ENCODE data around the gene DIAPH3.
A peak's percentile ranks its signal among the peaks of the same experiment; 100 is the strongest.

DIAPH3 gene

DNA sequence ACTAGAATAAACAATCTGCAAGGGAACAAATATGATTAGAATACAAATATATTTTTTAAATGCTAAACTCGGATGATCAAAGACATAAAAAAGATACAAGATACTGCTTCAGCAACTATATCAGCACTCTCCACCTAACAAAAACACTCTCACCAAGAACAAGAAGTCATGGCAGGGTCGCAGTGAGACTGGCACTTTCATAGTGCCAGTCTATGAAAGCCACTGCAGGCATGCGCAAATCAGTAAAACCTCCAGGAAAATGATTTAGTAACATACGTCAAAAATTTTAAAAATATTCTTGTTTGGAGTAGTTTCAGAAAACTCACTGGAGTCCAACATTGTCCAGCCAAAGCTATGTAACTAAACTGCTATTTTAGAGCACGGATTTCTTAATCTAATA is 295.9 kb downstream of the DIAPH3 start:
- DNase-seq (ENCODE audit: low read depth): no peak

DNA sequence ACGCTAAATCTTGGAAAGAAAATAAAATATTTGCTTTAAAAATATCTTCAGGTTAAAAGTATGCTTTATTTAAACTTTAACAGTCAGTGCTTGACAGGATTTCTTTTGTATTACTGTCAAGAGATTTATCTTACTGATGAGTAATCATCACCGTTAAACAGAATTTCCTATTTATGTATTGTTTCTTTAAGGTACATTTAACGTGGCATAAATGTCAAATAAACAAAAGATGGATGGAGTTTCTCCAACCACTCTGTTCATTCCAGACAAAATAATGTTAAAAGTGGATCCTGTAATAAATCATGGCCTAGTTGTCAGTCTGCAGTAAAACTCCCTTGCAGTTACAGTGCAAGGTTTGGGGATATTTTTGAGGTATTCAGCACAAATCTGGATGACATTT is 298.3 kb downstream of the DIAPH3 start:
- DNase-seq (ENCODE audit: low read depth): no peak

DNA sequence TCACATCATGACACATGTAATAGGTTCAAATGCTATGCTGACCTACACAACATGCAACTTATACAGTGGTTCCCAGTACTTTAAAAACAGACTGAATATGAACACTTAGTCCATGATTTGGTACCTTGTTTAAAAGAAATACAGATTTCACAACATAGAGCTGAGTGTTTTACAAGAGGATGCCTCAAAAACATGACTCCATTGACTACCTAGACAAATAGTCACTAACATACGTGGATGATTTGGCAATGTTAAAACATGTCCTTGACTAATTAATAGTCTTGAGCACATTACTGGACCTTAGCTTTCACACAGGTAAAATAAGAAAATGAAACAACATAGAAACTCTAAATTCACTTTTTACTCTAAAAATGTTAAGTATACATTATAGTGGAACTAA is 300.1 kb downstream of the DIAPH3 start:
- no peak for DNase-seq (ENCODE audit: low read depth)

DNA sequence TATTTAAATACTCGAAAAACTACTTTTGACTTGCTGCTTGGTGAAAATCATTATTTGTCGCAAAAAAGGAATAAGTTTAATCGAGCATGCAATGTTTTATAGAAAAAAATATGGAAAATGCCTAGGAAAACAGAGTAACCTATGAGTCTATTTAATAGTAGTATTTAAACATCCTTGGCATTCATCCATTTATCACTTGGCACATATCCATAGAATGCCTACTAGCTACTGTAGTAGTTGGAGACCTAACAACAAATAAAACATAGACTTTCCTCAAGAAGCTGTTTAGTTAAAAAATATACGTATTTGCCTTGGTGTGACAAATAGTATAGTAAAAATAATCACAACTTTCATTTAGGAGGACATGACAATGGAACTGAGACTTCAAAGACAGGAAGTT is 302.1 kb downstream of the DIAPH3 start:
- DNase-seq (ENCODE audit: low read depth): no peak

DNA sequence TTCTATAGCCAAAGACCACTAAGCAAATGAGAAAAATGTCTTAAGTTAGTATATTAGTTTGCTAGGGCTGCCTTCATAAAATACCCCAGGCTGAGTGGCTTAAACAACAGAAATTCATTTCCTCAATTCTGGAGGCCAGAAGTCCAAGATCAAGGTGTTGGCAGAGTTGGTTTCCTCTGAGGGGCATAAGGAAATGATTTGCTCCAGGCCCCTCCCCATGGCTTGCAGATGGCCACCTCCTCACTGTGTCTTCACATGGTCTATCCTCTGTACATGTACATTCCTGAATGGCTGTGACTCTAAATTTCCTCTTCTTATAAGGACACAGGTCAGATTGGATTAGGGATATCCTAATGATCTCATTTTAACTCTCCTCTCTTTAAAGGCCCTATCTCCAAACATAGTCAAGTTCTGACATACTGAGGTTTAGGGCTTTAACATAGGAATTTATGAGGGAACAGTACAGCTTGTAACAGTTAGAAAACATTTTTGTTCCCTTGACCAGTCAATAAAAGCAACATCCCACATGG is 307.4 kb downstream of the DIAPH3 start:
- no peak for DNase-seq (ENCODE audit: low read depth)

DNA sequence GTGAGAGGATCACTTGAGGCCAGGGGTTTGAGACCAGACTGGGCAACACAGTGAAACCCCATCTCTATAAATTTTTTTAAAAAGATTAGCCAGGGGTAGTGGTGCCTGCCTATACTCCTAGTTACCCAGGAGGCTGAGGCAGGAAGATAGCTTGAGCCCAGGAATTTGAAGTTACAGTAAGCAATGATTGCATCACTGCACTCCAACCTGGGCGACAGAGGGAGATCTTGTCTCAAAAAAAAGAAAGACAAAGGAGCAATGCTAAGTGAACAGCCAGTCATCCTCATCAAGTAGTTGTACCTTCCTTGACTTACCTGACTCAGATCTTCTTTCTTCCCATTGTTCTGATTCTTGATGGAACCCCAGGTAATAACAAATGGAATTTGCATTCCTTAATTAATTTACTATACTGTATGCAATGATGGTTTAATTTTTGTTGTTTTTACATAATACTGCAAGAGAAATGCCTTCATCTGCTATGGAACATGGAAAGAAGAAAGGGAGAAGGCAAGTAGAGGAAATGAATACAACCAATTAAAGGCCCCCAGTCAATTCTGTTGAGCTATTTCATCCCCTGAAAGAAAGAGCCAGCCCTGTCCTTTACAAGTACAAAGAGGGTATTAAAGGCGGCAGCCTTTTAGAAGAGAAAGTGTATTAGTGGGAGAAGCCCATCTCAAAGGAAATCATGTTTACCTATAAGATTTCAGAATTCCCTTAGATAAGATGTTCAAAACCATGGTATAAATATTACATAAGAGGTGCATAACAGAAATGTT is 316.7 kb downstream of the DIAPH3 start:
- no peak for DNase-seq (ENCODE audit: low read depth)

DNA sequence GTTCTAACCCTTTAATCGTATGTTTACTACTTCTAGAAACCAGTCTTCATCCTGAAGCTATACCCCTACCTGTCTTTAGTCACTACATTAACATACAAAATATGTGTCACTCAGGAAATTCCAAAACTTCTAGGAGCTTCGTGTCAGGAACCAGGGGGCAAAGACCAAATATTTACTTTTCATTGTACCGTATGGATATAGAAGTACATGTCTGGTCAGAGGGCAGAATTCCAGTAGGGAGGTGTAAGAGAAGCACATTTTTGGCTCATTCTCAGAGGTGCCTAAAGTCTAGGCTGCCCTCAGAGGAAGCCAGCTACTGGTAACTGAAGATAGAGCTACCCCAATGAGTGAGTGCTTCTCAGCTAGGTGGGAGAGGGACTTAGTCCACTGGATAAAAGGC is 320.7 kb downstream of the DIAPH3 start:
- DNase-seq (ENCODE audit: low read depth): no peak

DNA sequence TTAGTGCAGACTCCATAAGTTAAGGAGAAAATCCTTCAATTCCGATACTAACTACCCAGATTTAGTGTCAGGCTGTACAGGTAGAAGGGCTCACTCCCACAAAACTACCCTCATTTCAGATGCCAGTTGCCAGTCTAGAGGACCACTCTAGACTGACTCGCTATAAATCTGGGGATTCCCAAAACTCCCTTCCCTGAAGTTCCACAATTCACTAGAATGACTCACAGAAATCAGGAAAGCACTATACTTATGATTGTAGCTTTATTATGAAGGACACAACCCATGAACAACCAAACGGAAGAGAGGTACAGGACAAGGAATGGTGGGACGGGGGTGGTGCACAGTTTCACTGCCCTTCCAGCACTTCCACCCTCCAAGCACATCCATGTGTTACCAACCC is 321.2 kb downstream of the DIAPH3 start:
- DNase-seq (ENCODE audit: low read depth): no peak

DNA sequence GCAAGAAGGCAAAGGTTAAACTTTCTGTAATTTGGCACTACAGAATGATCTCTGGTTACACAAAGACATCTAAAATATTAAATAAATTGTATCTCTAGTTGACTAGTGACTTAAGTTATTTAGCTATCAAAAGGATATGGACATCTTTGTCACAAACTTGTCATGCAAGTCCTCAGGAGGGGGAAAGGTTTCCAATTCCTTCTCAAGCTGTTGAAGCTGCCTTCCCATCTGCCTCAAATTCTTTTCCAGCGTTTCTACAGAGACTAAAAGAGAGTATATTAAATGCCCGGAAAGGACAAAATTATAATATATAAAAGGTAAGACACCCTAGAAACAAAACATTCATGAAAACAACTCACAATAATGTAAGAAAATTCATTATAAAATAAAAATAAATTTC is 324.5 kb downstream of the DIAPH3 start:
- DNase-seq (ENCODE audit: low read depth): no peak

DNA sequence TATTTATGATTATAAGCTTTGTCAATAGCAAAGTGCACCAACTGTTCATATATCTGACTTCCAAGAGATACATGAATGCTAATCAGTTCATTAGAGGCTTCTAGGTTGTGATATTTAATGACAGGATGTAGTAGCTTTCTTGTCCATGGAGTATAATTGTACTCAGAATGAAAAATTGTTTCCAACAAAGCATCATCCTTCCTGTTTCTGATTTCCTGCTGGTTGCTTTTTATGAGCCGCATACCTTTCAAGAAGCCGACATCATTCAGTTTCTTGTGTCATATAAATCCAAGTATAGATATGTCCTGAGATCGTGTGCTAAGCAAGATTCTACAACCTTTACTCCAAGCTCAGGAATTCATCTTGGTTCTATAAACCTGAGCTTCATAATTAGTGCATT is 326.6 kb downstream of the DIAPH3 start:
- no peak for DNase-seq (ENCODE audit: low read depth)

DNA sequence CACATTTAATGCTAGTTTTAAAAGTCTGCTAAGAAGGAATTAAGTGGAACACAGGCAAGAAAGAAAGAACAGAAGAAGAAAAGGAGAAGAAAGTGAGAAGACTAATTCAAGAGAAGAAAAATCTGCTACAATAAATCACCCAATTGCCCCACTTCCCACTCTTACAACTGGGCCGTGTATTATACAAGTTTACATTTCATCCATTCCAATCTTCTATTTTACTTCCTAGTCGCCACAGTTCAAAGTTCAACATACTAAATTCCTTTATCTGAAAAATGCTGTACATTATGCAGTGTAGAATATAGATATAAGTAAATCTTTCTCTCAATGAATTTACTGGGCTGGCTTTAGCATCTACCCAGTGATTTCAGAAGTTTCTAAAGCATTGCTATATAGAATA is 328.2 kb downstream of the DIAPH3 start:
- no peak for DNase-seq (ENCODE audit: low read depth)

DNA sequence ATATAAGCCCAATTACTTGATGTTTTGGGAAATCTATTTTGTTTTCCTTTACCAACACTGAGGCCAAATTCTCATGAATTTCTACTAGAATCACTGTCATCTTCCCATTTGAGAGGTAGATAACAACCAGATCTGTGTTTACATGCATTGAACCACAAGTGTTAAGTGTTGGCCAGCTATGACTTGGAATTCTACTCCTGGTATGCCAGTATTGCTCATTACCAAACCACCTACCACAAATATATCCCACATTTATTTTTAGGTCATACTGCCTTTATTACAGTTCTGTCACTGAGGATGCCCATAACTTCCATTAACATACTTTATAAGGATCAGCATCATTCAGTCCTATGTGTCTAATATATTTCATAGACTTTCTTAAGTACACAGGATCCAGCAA is 328.9 kb downstream of the DIAPH3 start:
- DNase-seq (ENCODE audit: low read depth): peak; percentile 34

DNA sequence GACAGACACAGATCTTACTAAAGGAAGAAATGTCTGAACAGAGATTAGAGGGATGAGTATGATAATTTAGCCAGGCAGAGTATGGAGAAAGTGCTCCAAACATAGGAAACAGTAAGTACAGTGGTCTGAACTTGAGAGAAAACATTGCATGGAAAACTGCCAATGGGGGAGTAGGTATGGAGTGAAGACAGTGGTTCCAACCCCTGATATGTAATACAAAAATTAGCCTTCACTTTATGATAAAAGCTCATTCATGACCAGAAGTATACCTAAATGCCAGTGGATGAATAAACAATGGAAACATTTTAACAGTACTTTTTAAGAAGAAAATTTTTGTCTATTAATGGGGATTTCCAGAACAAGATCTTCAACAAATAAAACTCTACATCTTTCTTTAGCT is 334.0 kb downstream of the DIAPH3 start:
- no peak for DNase-seq (ENCODE audit: low read depth)

DNA sequence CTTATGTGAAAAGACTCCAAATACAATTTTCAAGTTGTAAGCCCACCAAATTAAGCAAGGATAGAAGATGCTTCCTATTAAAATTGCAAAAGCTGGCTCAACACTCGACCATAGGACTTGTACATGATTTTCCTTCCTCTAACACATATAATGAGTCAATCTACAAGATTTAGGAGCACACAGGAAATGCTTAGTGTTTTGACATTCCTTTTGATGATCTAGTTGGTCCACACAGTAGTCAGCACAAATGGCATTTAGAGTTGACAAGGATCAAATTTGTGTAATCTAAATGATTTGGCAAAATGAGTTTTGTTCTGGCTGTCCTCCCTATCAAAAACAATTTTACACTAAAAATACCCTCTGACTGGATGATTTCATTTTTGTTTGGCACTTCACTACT is 340.2 kb downstream of the DIAPH3 start:
- peak; percentile 30 for DNase-seq (ENCODE audit: low read depth)

DNA sequence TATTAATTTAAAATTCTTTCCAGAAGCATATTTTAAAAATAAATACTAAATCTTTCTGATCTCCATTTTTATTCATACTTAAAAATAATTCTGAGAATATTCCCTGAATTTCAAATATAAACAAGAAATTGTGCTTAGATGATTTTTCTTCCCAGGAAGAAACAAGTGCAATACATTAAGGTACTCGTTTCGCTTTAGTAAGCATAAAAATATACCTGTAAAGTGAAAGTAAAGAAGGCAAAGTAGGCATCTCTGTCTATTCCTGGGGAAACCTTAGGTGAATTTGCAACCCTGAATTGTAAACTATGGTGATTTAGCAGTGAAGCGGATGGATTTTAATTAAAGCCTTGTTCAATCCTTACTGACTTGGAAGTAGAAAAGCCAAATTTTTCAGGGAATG is 354.2 kb downstream of the DIAPH3 start:
- no peak for DNase-seq (ENCODE audit: low read depth)

DNA sequence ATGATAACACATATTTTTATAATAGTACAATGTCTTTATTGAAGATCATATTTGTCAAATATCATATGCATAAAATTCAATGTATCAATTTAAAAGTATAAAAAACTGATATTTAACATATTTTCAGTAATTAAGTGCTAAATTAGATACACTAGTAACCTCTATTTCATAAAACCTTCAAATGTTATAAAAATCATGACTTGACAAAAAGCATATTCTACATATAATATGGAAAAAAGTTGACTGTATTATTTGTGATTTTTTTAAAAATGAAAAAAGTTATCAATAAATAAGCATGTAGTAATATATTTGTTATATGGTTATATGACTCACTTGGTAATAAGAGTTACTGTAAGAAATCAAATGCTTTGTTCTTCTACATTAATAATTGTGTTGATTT is 356.9 kb downstream of the DIAPH3 start:
- DNase-seq (ENCODE audit: low read depth): no peak

DNA sequence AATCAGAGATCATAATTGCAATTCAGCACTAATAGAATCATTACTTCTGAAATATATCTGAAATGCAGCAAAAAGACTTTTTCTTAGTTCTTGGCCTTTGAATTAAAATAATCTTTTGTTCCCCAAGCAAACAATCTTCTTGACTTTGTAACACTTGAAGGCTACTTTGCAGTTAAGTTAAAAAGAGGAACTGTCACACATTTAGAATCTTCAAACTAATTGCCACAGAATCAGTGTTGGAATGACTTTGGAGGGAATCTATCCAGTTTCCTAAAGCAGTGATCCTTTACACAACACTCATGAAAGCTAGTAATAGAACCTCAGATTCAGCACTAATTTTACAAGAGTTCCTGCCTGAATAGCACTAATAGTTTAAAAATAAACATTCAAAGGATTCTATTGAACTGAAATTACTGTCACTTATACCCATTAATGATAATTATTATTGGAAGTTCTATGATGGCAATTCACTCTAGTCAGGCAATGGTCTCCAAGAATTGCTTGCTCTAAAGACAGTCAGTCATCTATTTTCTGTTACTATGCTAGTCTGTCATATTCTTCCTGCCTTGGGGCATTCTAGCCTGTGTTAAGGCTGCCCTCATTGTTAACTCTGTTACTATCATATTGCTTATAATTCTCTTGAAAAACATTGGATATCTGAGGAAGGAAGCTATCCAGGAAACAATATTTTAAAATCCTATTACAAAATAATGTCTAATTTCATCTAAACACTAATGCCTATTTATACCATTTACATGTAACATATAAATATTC is 362.4 kb downstream of the DIAPH3 start:
- no peak for DNase-seq (ENCODE audit: low read depth)

DNA sequence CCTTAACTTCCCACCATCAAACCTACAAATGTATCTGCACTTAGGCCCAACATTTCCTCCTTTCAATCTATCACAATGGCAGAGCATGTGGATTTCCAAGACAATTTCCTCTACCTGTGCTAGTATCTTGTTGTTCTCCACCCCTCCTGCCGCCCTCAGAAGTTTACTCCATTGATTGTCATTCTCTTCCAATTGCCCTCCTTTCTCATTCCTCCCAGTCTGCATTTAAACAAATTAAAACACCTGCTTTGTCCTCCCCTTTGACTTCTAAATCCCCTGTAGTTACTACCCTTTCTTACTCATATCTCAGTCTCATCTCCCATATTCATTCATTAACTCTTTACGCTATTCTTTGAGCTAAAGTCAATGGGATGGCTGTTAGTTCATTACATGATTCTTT is 370.6 kb downstream of the DIAPH3 start:
- DNase-seq (ENCODE audit: low read depth): no peak

DNA sequence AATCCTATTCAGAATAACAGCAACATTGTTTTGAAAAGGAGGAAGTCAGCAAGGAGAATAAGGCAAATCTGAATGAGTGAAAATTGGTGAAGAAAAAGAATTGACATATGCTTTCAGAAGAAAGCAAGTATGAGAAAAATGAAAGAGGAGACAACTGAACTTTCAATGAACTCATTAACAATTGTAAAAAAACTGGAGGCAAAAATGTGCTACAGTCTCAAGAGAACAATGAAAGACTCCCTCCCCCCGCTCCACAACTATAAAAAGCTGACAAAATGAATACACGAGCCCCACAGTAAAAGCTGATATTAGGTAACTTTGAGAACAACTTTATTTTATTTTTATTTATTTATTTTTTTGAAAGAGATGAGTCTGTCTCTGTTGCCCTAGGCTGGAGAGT is 373.1 kb downstream of the DIAPH3 start:
- DNase-seq (ENCODE audit: low read depth): no peak

DNA sequence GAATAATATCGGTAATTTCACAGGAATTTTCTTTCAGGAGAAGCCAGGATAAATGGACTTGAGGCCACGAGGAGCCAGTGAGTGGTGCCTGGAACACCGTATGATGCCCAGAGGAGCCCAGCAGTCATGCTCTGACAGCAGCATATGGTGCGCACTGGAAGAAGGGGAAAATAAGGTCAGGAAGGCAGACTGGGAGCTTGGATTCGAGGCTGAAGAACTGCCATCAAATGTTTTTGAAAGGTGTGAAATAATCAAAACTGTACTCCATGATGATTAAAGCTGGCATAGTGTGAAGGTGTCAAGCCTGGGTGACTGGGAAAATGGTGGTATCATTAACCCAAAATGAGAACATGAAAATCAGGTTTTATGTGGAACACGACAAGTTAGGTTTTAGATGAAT is 374.2 kb downstream of the DIAPH3 start:
- DNase-seq (ENCODE audit: low read depth): no peak

DNA sequence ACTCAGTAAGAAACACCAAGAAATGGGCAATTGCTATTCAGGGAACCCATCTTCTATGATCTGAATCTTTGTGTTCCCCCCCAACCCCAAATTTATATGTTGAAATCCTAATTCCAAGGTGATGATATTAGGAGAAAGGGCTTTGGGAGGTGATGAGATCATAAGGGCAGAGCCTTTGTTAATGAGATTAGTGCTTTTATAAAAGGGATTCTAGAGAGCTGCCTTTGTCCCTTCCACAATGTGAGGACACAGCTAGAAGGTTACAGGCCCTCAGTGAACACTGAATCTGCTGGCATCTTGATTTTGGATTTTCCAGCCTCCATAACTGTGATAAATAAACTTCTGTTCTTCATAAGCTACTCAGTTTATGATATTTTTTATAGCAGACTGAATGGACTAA is 376.0 kb downstream of the DIAPH3 start:
- no peak for DNase-seq (ENCODE audit: low read depth)

DNA sequence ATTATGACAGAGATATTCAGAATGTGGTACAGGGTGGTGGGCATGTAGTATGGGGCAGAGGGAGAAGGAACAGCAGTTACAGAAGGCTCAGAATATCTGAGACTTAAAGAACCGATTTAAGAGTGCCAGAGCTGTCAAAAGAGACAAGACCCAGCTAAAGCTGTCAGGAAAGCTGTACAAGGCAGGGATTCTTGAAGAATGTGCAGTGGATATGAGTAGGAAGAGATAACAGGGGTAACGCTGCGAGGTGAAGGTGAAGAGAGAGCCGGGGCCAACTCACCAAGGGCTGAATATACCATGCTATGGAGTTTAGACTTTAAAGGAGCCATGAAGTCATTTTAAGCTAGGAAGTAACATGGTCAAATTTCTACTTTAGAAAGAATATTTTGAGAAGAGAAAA is 381.0 kb downstream of the DIAPH3 start:
- DNase-seq (ENCODE audit: low read depth): no peak

DNA sequence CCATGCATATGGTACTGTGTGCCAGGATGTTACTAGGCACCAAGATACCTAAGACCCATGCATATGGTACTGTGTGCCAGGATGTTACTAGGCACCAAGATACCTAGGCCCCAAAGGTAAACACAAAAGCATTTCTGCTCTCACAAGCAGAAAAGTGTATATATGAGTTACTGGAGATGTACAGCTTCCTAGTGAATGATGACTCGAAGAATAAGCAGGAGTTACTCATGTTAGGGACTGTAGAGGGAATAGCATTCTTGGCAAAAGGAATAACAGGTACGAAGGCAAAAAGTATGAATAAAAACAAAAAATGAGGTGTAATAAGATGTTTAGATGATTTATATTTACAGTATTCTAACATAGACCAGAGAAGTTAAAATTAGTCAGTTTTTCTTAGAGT is 383.7 kb downstream of the DIAPH3 start:
- DNase-seq (ENCODE audit: low read depth): no peak
